Left lung (tissue), 10 donors: Measurements from ENCODE around the gene GNAO1. TPM values are rescaled to one million over a fixed set of nuclear protein-coding genes. Genes with fewer than 3 reads are reported as not detected.

Experiments used
- ATAC-seq: fragments of 200-7000 bp; cut with Tn5 transposase; one replicate; pipeline ENCODE4 v1.9.1; 2020; ENCODE audit warnings: moderate library complexity
- DNase-seq, 4 donors: peaks; one replicate each; pipeline ENCODE4 v3.0.0-alpha.2; 2013 to 2020
- H3K27ac ChIP-seq, 2 donors: fragments of 200-600 bp; sonication (generic) in 1 of 2; one replicate each; pipeline versions ENCODE4 v1.5.0 to v1.8.0; 2020 to 2021
- H3K27me3 ChIP-seq, 2 donors: fragments of 200-600 bp; sonication (generic) in 1 of 2; one replicate each; pipeline versions ENCODE4 v1.5.0 to v1.8.0; 2020 to 2021
- H3K36me3 ChIP-seq, 2 donors: fragments of 200-600 bp; sonication (generic) in 1 of 2; one replicate each; pipeline versions ENCODE4 v1.5.0 to v1.8.0; 2020 to 2021
- H3K4me1 ChIP-seq, 2 donors: fragments of 200-600 bp; one replicate each; pipeline ENCODE4 v1.8.0; 2021
- H3K4me3 ChIP-seq, 2 donors: fragments of 200-600 bp; sonication (generic) in 1 of 2; one replicate each; pipeline versions ENCODE4 v1.5.0 to v1.8.0; 2020 to 2021; ENCODE audit warnings: mild to moderate bottlenecking in 1 of 2
- H3K9me3 ChIP-seq, 2 donors: fragments of 200-600 bp; sonication (generic) in 1 of 2; one replicate each; pipeline versions ENCODE4 v1.5.0 to v1.8.0; 2020 to 2021
- intact Hi-C, 2 donors: fragments of 100-400 bp; cut with DNase I; formaldehyde crosslinking; loops; one replicate each; pipeline versions ENCODE4 v1.11.2 to v1.14.2; 2022
- polyA plus RNA-seq, 6 donors: library from polyadenylated mRNA; unstranded; fragments of 120-200 nt; gene quantifications; one replicate each; pipeline ENCODE4 v1.2.1, GENCODE V29; 2013; ENCODE audit not compliant: insufficient read length in 6 of 6
- total RNA-seq, 2 donors: library from RNA; stranded (reverse); fragmentation: NEBNext Ultra II Directional; extraction: Animal tissue kit (Norgen Biotek cat#: 25700); gene quantifications; one replicate each; pipeline ENCODE4 v1.2.1, GENCODE V29; 2021
- TF ChIP-seq, protein P1 (sequence below), 2 donors: fragments of 200-600 bp; sonication (generic) in 1 of 2; IDR thresholded peaks; one replicate each; pipeline versions ENCODE4 v1.5.0 to v1.8.0; 2021; ENCODE audit warnings: antibody characterized with exemption in 2 of 2
- donor health status: DM: no; HTN: yes; CAD: no.
- donor health status: DM: no; HTN: no; CAD: no.

GNAO1 gene
- total and polyA plus RNA-seq, 8 donors, result 1.3 to 34.1 (median 22.2) TPM

DNA sequence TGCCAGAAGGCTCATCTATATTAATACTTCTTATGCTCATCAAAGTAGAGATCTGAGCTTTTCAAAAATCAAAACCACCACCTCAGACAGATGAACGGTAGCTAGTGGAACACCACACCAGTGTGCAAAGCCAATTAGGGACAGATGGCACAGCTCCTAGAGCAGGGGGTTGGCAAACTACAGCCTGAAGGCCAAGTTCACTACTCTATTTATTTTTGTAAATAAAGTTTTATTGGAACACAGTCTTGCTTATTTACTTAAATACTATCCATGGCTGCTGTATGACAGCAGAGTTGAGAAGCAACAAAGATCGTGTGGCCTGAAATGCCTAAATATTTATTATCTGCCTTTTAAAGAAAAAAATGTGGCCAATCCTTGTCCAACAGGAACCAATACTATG is 177.3 kb downstream of the GNAO1 start:
- Histone ChIP-seq H3K4me1 (peaks cover 0 to 8% of the 10 kb centered on the region in 2 donors), H3K27ac (no peak overlapping the region), H3K36me3 (peaks cover 0 to 58% of the 10 kb centered on the region in 2 donors), H3K27me3 (no peaks in the 10 kb centered on the region), H3K4me3 (no peak overlapping the region), H3K9me3 (no peaks in the 10 kb centered on the region)
- intact Hi-C loops, result no loop called here
- DNase-seq (no peak), ATAC-seq (no peak)
- TF ChIP-seq, protein P1, sequence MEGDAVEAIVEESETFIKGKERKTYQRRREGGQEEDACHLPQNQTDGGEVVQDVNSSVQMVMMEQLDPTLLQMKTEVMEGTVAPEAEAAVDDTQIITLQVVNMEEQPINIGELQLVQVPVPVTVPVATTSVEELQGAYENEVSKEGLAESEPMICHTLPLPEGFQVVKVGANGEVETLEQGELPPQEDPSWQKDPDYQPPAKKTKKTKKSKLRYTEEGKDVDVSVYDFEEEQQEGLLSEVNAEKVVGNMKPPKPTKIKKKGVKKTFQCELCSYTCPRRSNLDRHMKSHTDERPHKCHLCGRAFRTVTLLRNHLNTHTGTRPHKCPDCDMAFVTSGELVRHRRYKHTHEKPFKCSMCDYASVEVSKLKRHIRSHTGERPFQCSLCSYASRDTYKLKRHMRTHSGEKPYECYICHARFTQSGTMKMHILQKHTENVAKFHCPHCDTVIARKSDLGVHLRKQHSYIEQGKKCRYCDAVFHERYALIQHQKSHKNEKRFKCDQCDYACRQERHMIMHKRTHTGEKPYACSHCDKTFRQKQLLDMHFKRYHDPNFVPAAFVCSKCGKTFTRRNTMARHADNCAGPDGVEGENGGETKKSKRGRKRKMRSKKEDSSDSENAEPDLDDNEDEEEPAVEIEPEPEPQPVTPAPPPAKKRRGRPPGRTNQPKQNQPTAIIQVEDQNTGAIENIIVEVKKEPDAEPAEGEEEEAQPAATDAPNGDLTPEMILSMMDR (IDR thresholded peaks at IDR 0.05), result no peak

DNA sequence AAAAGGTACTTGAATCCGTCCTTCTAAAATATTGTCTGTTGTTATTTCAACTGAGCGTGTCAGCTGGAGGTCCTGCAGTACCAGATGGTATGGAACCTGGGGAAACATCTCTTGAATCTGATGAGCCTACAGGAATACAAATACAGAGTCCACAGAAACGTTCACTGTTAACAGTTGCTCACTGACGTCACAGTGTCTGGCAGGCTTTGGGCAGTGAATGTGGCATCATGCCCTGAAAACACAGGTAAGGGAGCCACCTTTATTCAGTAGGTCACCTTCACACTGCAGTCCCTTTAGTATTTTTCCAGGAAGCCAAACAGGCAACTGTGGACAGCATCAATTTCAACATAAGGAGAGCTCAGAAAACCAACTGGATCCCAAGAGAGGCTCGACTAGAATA is 177.9 kb downstream of the GNAO1 start:
- H3K4me3 ChIP-seq, result no peak overlapping the region
- intact Hi-C loops, result no loop called here
- peaks cover 0 to 56% of the 10 kb centered on the region in 2 donors for H3K36me3 ChIP-seq
- no peaks in the 10 kb centered on the region for H3K27me3 ChIP-seq
- TF ChIP-seq, protein P1 (IDR thresholded peaks at IDR 0.05), result no peak
- DNase-seq (no peak), ATAC-seq (no peak)
- no peak overlapping the region for H3K27ac ChIP-seq
- no peaks in the 10 kb centered on the region for H3K9me3 ChIP-seq
- H3K4me1 ChIP-seq, result peaks cover 0 to 8% of the 10 kb centered on the region in 2 donors

DNA sequence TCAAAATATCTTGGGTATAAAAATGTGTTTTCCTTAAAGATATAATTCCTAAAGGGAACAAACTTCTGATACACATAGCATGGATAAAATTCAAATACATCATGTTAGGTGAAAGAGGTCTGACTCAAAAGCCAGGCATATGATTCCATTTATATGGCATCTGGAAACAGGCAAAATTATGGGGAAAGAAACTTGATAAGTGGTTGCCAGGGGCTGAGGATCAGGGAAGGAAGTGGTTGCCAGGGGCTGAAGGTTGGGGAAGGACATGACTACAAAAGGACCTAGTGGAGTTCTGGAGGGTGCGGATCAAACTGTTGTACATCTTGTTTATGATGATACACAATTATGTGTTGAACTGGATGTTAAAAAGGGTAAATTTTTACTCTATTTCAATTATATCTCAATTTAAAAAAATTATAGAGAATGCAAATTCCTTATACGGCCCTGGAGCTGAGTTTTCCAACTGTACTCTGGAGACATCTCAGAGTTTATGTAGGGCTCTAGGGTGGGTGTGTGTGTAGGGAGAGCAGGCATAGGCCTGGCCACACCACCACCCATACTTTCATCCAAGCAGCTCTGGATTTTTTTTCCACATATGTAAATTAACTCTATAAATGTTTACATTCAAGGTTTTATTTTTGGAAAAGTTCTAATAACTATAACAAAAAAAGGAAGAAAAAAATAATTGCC is 179.0 kb downstream of the GNAO1 start:
- intact Hi-C loops, result no loop called here
- TF ChIP-seq, protein P1 (IDR thresholded peaks at IDR 0.05), result no peak
- ATAC-seq (no peak), DNase-seq (no peak)
- H3K4me1 ChIP-seq, result peaks cover 0 to 8% of the 10 kb centered on the region in 2 donors
- no peaks in the 10 kb centered on the region for H3K27me3 ChIP-seq
- no peak overlapping the region for H3K4me3 ChIP-seq
- peaks cover 0 to 51% of the 10 kb centered on the region in 2 donors for H3K36me3 ChIP-seq
- no peaks in the 10 kb centered on the region for H3K9me3 ChIP-seq
- H3K27ac ChIP-seq, result no peak overlapping the region

DNA sequence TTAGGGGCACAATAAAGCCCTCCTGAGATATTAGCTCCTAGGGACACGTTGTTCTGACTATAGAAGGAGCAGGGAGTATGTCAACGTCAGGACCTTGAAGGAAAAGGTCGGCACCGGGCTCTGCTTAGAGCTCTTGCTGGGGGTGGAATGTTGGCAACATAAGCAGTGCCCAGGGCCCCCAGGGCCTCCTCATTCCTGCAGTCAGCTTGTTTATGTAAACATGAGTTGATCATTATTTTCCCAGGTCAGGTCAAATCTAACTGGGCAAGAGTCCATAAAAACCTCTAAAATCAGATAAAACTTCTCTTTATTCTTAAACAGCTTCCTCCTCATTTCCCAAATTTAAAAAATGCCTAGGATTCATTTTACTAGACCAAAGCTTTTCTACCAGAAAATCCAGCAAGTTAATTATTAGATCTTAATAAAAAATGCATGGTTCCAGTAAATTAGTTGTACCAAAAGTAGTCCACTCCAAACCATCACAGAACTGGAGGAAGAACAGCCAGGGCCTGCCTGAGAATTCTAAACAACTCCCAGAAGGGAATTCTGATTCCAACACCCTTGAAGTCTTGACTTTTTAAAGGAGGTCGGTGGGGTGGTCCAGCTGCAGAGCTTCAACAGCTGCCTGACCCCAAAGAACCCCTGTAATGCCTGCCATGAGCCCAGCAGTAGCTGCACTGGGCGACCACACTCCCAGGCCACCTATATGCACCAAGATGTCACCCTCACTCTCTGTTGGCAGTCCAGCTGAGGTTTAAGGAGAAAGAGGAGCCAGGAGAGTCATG is 179.8 kb downstream of the GNAO1 start:
- H3K4me1 ChIP-seq, result peaks cover 0 to 8% of the 10 kb centered on the region in 2 donors
- intact Hi-C loops, result no loop called here
- H3K4me3 ChIP-seq, result no peak overlapping the region
- TF ChIP-seq, protein P1 (IDR thresholded peaks at IDR 0.05), result no peak
- DNase-seq, result no peak
- no peak for ATAC-seq
- no peaks in the 10 kb centered on the region for H3K27me3 ChIP-seq
- no peaks in the 10 kb centered on the region for H3K9me3 ChIP-seq
- no peak overlapping the region for H3K27ac ChIP-seq
- peaks cover 0 to 46% of the 10 kb centered on the region in 2 donors for H3K36me3 ChIP-seq

DNA sequence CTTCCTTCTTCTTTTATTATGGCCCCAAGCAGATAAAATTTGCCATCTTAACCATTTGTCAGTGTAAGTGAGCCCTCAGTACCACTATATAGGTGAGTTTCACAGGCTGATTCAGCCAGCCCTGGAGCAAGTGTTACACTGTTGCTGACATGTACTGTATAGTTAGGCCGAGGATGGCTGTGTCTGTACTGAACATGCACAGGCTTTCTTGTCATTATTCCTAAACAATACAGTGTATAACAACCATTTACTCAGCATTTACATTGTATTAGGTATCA is 180.3 kb downstream of the GNAO1 start:
- ATAC-seq (no peak), DNase-seq (no peak)
- no peak overlapping the region for H3K4me3 ChIP-seq
- peaks cover 0 to 42% of the 10 kb centered on the region in 2 donors for H3K36me3 ChIP-seq
- H3K27me3 ChIP-seq, result no peaks in the 10 kb centered on the region
- no peak overlapping the region for H3K27ac ChIP-seq
- intact Hi-C loops, result no loop called here
- TF ChIP-seq, protein P1 (IDR thresholded peaks at IDR 0.05), result no peak
- H3K9me3 ChIP-seq, result no peaks in the 10 kb centered on the region
- peaks cover 0 to 8% of the 10 kb centered on the region in 2 donors for H3K4me1 ChIP-seq
